ENCODE data around the gene TMEM272.

The TMEM272 gene

DNA sequence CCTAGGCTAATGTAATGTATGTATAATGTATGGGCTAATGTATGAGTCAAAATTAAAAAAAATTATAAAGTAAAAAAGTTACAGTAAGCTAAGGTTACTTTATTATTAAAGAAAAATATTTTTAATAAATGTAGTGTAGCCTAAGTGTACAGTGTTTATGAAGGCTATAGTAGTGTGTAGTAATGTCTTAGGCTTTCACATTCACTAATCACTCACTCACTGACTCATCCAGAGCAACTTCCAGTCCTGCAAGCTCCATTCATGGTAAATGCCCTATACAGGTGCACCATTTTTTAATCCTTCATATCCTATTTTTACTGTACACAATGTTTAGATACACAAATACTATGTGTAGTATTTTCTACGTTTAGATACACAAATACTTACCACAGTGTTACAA is 1.8 kb upstream of the TMEM272 start:
- TF ChIP-seq, protein P1, sequence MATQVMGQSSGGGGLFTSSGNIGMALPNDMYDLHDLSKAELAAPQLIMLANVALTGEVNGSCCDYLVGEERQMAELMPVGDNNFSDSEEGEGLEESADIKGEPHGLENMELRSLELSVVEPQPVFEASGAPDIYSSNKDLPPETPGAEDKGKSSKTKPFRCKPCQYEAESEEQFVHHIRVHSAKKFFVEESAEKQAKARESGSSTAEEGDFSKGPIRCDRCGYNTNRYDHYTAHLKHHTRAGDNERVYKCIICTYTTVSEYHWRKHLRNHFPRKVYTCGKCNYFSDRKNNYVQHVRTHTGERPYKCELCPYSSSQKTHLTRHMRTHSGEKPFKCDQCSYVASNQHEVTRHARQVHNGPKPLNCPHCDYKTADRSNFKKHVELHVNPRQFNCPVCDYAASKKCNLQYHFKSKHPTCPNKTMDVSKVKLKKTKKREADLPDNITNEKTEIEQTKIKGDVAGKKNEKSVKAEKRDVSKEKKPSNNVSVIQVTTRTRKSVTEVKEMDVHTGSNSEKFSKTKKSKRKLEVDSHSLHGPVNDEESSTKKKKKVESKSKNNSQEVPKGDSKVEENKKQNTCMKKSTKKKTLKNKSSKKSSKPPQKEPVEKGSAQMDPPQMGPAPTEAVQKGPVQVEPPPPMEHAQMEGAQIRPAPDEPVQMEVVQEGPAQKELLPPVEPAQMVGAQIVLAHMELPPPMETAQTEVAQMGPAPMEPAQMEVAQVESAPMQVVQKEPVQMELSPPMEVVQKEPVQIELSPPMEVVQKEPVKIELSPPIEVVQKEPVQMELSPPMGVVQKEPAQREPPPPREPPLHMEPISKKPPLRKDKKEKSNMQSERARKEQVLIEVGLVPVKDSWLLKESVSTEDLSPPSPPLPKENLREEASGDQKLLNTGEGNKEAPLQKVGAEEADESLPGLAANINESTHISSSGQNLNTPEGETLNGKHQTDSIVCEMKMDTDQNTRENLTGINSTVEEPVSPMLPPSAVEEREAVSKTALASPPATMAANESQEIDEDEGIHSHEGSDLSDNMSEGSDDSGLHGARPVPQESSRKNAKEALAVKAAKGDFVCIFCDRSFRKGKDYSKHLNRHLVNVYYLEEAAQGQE (IDR thresholded peaks at IDR 0.05; ENCODE audit: insufficient replicate concordance, low read depth) = no peak
- no peak for TF ChIP-seq SPI1 (IDR thresholded peaks at IDR 0.05; ENCODE audit: borderline replicate concordance, low read depth)
- TF ChIP-seq, protein P2, sequence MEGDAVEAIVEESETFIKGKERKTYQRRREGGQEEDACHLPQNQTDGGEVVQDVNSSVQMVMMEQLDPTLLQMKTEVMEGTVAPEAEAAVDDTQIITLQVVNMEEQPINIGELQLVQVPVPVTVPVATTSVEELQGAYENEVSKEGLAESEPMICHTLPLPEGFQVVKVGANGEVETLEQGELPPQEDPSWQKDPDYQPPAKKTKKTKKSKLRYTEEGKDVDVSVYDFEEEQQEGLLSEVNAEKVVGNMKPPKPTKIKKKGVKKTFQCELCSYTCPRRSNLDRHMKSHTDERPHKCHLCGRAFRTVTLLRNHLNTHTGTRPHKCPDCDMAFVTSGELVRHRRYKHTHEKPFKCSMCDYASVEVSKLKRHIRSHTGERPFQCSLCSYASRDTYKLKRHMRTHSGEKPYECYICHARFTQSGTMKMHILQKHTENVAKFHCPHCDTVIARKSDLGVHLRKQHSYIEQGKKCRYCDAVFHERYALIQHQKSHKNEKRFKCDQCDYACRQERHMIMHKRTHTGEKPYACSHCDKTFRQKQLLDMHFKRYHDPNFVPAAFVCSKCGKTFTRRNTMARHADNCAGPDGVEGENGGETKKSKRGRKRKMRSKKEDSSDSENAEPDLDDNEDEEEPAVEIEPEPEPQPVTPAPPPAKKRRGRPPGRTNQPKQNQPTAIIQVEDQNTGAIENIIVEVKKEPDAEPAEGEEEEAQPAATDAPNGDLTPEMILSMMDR (IDR thresholded peaks at IDR 0.05; ENCODE audit: insufficient read depth, low read length) = no peak
- TF ChIP-seq POLR2AphosphoS5 (IDR thresholded peaks at IDR 0.05; ENCODE audit: low read depth) = no peak
- TF ChIP-seq GABPA (IDR thresholded peaks at IDR 0.05; ENCODE audit: low read depth) = no peak
- Histone ChIP-seq H3K27me3 (ENCODE audit: insufficient read depth, poor library complexity, severe bottlenecking) (no peaks in the 10 kb centered on the region), H3K27ac (replicated peaks) (no peak overlapping the region), H3K4me3 (replicated peaks; ENCODE audit: insufficient read depth, low read length) (no peak overlapping the region)
- no peak for DNase-seq (ENCODE audit: low read depth in 1 of 2, low spot score in 1 of 2)

DNA sequence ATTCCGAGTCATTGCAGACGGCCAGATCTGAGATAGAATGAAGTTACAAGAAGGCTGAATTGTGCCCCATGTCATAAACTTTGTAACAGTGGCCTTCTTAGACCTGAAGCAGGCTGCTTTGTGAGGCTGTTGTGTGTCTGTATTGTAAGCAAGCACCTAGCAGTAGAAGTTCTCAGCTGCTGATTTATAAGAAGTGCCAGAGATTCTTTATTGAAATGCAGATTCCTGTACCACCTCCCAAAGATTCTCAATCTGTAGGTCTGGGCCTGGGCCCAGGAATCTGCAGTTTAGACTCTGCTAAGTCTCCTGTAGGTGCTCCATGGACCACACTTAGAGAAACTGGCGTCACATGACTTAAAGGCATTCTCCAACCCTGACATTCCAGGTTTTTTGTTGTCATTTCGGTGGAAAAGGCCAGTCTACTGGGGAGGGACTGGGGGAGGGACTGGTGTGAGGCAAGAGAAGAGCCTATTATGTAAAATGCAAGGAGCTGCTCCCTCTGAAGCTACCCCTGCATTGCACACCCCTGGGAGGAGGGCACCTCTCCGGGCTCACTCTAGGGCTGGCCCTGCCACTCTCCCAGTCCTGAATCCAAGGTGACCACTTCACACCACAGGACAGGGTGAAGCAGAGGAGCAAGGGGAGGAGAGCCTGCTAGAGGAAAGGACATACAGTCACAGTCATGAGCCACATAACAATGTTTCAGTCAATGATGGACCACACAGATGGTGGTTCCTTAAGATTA is 769 bp upstream of the TMEM272 start:
- Histone ChIP-seq H3K4me3 (replicated peaks; ENCODE audit: insufficient read depth, low read length) (no peak overlapping the region), H3K27ac (replicated peaks) (no peak overlapping the region), H3K27me3 (ENCODE audit: insufficient read depth, poor library complexity, severe bottlenecking) (no peaks in the 10 kb centered on the region)
- TF ChIP-seq POLR2AphosphoS5 (IDR thresholded peaks at IDR 0.05; ENCODE audit: low read depth) = no peak
- no peak for TF ChIP-seq GABPA (IDR thresholded peaks at IDR 0.05; ENCODE audit: low read depth)
- TF ChIP-seq SPI1 (IDR thresholded peaks at IDR 0.05; ENCODE audit: borderline replicate concordance, low read depth) = no peak
- TF ChIP-seq, protein P2 (IDR thresholded peaks at IDR 0.05; ENCODE audit: insufficient read depth, low read length) = no peak
- TF ChIP-seq, protein P1 (IDR thresholded peaks at IDR 0.05; ENCODE audit: insufficient replicate concordance, low read depth) = no peak
- DNase-seq (ENCODE audit: low read depth in 1 of 2, low spot score in 1 of 2) = no peak

DNA sequence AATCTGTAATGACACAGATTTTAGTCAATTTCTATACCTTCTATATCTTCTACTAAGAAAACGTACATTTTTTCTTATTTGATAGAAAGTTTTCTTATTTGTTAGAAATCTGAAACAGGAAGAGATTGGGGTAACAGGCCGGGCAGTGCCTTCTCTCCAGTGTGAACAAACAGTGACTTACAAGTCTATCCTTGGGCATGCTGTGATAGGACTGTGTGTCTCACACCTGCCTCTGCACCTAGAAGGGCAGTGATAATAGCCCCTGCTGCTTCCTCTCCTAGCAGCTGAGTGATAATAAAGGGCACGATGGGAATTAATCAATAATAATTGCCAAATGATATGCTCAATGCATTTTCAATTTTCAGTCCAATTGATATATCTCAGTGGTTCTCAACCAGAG is 1.4 kb downstream of the TMEM272 start:
- Histone ChIP-seq H3K27me3 (ENCODE audit: insufficient read depth, poor library complexity, severe bottlenecking) (no peaks in the 10 kb centered on the region), H3K4me3 (replicated peaks; ENCODE audit: insufficient read depth, low read length) (no peak overlapping the region), H3K27ac (replicated peaks) (no peak overlapping the region)
- no peak for DNase-seq (ENCODE audit: low read depth in 1 of 2, low spot score in 1 of 2)
- no peak for TF ChIP-seq SPI1 (IDR thresholded peaks at IDR 0.05; ENCODE audit: borderline replicate concordance, low read depth)
- TF ChIP-seq, protein P2 (IDR thresholded peaks at IDR 0.05; ENCODE audit: insufficient read depth, low read length) = no peak
- no peak for TF ChIP-seq GABPA (IDR thresholded peaks at IDR 0.05; ENCODE audit: low read depth)
- TF ChIP-seq, protein P1 (IDR thresholded peaks at IDR 0.05; ENCODE audit: insufficient replicate concordance, low read depth) = no peak
- TF ChIP-seq POLR2AphosphoS5 (IDR thresholded peaks at IDR 0.05; ENCODE audit: low read depth) = no peak

Data from HL-60 (cell line).